ENCODE data around the gene MDFI.

DNA sequence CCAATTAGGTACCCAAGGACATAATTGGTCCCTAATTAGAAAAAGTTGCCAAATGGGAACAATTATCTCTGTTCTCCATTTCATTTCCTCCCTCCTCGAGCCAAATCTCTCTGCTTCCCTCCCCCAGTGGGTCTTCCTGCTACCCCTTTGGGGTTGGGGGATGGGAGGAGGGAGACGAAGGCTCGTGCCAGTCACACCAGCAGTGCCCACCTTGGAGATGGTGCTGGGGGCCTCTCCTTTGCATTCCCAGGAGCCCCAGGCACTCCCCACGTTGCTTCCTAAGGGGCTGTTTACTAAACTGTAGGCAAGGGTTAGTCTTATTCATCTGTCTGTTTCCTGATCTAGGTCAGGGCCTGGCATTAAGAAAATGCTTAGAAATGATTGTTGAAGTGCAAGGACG lies 33.1 kb downstream of the MDFI start:
- no peak for TF ChIP-seq POLR2A (IDR thresholded peaks at IDR 0.05; ENCODE audit: low read depth, low read length)
- no peak for TF ChIP-seq POLR2AphosphoS5 (IDR thresholded peaks at IDR 0.05; ENCODE audit: low read depth, low read length)
